GM18498 (cell line): ENCODE data around the gene DCDC2B.

Experiments
- ATAC-seq: cut with Tn5 transposase; IDR thresholded peaks from one replicate; pipeline ENCODE4 v1.9.1; 2021; ENCODE audit warnings: mild to moderate bottlenecking, moderate library complexity; ENCODE audit not compliant: unreplicated experiment

Gene DCDC2B

DNA sequence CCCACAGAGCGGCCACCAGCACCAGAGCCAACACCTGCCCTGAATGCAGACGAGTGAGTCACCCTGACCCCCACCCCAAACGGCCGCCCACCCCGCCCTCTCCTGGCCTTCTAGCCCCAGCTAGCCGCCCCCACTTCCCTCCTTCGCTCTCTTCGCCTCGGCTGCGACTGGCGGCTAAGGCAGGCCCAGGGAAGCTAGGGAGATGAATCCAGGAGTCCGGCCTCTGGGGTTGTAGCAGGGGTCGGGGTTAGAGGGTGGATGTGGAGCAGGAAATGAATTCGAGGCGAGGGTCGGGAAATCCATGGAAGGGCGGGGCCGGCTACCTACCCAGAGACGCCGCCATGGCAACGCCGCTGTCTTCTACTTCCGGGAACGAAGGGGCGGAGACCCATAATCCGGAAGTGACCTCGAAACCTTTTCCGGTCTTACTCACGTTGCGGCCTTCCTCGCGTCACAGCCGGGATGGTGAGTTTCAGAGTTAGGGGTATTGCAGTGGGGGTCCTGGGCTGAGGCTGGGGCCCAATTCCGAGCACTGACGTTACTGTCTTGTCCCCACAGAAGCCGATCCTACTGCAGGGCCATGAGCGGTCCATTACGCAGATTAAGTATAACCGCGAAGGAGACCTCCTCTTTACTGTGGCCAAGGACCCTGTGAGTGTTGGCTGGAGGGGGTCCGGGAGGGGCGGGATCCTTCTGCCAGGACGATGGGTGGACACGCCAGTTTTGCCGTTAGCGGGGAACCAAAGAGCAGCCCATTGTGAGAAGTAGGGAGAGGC is 13.3 kb downstream of the DCDC2B start, which contains the start of the genes EIF3I and TMEM234:
Gene EIF3I (plus strand): TSS at position 428 of the 776 bp plus-strand sequence. CDS start 35 bp downstream, at position 463.
Gene TMEM234 (minus strand): TSS at position 374 of the 776 bp plus-strand sequence. CDS start 31 bp downstream, at position 343.
- ATAC-seq, result peak; percentile 93

DNA sequence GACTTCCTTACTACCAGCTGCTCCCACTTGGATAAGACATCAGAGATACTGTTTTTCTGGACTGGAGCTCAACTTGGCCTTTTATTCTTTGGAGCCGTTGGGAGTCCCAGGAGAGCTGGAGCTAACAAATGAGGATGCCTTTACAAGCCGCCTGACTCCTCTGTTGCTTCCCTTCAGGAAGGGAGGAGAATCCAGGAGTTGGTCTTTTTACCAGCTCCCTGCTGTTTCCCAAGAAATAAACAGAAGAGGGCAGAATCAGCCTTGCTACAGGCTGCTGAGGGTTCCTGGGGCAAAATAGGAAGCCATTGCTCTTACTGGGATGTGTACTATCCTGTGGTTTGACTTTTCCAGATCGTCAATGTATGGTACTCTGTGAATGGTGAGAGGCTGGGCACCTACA is 14.8 kb downstream of the DCDC2B start:
- no peak for ATAC-seq

DNA sequence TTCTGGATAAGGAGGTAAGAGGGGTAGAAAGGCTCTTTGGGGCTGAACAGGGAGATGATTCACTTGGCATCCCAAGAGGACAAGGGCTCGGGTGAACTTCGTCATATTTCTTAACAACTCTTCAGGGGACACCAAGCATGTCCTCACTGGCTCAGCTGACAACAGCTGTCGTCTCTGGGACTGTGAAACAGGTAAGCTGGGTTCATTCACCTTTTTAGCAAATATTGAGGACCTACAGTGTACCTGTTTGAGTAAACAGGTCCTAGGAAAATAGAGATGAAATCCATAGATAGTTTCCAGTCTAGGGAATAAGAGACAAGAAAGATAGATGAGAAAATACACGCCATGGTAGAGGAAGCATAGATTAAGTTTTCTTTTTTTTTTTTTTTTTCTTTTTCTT is 15.4 kb downstream of the DCDC2B start:
- ATAC-seq, result no peak

DNA sequence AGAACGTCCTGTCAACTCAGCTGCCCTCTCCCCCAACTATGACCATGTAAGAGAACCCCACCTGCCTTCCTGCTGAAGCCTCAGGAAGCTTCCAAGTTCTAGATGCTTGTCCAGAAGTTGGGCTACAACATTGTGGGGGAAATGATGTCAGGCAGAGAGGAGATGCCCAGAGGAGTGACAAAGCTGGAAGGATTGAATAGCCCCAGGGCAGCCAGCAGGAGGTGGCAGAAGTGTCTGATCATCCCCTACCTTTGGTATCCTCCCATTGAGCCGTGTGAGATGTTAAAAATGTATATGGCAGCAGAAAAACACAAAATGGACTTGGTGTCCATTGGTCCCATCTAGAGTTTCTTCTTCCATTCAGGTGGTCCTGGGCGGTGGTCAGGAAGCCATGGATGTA is 19.9 kb downstream of the DCDC2B start:
- ATAC-seq, result no peak

DNA sequence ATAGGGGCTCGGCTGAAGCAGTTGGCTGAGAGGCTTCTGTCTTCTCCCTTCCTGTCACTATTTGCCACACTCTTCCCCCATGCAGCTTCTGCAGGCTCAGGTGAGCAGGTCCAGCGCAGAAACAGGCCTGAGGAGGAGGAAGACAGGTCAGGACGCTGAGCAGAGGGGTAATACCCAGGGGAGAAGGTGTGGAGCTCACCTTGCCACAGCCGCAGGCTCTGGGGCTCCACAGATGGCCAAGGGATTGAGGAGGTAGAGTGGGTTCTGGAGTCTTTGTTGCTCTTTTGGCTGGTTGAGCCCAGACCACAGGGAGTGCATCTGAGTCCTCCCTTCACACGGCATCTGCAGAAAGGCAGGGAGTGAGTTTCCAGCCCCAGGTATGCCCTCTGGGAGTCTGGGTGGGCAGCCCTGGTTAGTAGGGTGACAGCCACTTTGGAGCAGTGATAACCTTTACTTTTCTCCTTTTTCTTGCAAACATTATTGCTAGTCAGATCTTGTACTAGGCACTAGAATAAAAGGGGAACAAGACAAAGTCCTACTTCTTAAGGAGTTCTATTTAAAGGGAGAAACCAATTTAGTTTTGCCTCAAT is 23.0 kb downstream of the DCDC2B start:
- ATAC-seq, result no peak

DNA sequence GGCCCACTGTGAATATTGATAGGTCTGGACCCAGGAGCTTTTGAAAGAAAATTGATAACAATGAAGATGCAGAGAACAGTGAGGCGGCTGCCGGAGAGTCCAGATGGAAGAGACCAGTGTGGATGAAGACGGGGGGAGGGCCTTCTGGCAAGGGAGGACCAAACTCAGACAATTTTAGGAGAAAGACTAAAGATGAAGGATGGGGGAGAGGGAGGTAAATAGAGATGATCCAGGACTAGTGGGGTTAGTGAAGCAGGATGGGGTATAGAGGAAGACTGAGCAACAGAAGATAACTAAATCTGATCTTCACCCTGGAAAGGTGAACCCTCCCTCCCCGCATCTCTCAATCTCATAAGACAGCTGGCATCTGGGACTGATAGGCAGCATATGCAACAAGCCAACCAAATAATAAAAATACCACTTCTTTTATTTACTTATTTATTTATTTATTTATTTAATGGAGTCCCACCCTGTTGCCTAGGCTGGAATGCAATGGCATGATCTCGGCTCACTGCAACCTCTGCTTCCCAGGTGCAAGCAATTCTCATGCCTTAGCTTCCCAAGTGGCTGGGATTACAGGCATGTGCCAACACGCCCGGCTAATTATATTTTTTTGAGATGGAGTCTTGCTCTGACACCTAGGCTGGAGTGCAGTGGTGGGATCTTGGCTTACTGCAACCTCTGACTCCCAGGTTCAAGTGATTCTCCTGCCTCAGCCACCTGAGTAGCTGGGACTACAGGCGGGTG is 23.8 kb downstream of the DCDC2B start:
- ATAC-seq, result no peak

DNA sequence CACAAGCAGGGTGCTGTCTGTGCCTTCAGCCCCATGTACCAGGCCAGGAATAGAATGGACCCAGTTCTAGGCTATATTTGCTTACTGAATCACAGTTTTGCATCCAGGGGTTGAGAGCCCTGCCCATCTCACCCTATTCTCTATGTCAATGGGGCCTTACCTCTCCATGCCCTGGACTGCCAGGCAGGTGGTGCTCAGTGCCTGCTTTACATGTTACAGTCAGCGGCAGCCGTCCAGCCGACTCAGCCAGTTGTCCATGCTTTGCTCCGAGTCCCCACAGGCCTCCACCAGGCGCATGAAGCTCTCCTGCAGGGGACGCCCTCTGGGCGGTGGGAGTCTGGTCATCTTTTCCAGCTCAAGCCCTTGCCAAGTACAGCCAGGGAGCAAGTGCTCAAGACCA is 25.9 kb downstream of the DCDC2B start:
- ATAC-seq, result no peak

DNA sequence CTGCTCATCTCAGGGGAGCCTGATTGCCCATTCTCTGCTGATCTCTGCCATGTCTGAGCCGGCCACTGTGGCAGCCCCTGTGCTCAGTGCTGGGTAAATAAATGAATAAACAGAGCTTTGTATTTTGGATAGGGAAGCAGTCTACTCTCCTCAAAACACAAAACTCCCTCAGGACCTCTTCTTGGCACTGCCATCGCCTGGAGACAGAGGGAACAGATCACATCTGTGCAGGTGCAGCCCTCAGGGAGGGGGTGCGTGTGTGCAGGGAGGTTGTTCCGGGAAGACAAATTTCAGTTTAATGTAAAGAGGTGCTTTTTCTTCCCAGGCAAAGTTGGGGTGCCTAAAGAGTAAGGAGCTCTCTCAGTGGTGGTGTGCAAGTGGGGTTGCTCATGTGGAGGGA is 30.4 kb downstream of the DCDC2B start:
- ATAC-seq, result no peak

DNA sequence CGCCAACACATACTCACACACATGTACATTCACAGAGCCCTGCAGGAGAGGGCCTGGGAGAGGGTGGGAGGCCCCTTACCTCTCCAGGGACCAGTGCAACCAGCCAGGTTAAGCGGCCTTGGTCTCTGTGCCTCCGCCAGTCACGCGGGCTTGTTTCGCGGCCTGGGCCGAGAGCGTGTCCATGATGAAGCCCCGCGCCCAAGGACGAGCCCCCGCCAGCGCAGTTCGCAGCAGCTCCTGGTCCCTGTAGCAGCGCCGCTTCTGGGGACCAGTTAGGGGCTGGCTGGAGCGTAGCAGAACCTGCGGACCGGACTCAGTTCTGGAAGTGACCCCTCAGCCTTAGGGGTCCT is 30.9 kb downstream of the DCDC2B start:
- ATAC-seq, result no peak

DNA sequence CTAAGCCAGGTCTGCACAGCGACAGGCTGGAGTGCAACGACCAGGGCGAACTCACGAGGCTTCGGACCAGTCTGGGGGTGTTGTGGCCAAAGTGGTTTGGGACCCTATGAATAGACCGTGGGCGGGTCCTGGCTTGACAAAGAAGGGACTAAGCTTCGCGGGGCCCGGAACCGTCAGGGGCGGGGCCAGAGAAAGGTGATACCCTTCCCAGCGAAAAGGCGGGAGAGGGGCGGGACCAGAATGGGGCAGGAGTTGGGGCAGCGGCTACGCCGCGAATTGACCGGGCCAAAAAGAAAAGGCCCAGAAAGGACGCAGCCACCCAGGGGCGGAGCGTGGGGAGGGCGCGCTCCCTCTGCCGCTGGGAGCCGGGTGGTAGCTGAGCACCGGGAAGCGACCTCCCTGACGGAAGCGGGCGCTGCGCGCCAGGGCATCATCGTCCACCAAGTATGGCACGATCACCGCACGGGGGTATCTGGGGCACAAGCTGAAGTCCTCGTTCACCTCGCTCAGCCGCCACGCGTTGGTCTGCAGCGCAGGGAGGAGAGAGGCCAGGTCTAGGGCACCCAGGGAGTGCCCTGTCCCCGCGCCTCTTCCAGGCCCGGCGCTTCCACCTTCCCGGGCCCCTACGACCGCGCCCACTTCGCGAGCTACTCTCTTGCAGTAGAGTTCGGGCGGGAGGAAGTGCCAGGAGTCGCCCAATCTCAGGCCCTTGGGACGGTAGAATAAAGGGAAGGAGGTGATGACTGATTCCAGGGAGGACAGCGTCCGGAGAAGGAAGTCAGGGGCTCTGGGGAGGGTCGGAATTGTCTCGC is 31.5 kb downstream of the DCDC2B start:
- ATAC-seq, result peak; percentile 50

DNA sequence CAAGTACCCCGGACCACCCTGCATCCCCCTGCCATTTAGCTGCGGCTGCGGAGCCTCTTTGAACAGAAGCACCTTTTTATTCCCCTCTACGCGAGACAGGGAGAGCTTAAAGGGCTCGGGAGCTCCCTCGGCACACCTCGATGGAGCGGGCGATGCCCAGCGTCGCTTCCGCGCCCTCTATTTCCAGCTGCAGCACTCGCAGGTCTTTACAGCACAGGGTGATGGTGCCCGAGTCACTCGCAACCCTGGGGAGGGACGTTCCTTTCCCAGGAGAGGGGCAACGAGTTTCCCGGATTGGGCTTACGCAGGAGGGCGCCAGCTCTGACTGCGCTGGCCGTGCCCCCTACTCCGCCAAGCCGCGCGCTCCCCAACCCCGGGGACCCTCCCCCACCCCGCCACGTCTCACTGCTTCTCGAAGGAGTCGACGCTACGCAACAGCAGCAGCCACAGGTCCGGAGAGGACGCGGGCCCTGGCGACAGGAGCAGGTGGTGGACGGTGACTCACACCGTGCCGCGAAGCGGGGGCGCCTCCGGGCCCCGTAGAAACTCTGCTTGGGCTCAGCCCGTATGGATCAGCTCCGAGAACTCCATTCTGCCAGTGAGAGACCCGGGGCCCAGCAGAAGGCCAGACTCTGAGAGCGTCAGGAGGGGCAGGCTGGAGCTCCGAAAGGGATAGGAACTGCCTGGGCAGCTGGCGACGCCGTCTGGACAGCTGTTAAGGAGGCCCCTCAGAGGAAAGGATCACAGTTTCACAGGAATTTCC is 32.3 kb downstream of the DCDC2B start:
- ATAC-seq, result peak; percentile 43

DNA sequence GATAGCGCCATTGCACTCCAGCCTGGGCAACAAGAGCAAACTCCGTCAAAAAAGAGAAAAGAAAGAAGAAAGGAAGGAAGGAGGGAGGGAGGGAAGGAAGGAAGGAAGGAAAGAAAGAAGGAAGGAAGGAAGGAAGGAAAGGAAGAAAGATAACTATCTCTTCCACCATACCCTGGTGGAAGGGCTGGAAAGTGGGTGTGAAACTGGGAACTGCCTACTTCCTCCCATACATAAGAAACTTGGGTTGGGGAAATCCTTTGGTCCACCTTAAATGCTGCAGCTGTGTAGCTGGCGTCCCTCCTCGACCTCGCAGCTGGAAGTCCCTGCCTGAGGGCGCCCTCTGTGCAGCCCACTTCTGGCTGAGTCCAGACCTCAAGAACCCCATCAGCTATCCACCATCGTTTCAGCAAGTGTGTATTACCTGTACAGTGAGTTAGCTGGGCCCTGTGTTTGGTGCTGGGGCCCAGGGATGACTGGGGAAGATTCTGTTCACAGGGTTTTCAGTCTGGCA is 33.5 kb downstream of the DCDC2B start:
- no peak for ATAC-seq

DNA sequence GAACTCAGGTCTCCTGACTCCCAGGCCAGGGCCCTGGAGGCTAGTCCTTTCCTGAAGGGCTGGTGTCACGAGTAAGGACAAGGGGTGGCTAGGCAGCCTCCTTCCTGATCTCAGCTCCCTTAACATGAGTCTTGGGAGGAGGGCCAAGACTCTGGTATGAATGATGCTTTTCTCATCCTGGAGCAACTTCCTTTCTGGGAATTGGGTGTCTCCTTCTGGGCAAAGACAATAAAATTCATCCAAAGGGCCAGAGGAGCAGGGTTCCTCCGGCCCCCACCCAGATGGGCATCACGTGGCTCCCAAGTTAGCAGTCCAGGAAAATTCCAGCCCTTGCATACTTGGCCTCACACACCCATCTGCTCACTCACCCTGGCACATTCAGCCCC is 38.0 kb downstream of the DCDC2B start, which contains the start of gene FAM167B:
Gene FAM167B (plus strand): TSS at position 335 of the 386 bp plus-strand sequence. CDS start 200 bp downstream, outside the sequence.
- ATAC-seq, result no peak

DNA sequence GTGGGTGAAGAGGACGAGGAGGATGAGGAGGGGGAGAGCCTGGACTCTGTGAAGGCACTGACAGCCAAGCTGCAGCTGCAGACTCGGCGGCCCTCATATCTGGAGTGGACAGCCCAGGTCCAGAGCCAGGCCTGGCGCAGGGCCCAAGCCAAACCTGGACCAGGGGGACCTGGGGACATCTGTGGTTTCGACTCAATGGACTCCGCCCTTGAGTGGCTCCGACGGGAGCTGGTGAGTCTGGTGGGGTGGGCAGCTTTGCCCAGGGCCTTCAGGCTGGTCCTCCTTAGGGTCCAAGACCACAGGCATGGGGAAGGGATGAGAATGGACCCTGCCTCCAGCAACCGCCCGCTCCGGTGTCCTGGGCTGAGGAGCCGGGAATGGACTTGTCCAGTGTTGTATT is 38.6 kb downstream of the DCDC2B start:
- no peak for ATAC-seq

DNA sequence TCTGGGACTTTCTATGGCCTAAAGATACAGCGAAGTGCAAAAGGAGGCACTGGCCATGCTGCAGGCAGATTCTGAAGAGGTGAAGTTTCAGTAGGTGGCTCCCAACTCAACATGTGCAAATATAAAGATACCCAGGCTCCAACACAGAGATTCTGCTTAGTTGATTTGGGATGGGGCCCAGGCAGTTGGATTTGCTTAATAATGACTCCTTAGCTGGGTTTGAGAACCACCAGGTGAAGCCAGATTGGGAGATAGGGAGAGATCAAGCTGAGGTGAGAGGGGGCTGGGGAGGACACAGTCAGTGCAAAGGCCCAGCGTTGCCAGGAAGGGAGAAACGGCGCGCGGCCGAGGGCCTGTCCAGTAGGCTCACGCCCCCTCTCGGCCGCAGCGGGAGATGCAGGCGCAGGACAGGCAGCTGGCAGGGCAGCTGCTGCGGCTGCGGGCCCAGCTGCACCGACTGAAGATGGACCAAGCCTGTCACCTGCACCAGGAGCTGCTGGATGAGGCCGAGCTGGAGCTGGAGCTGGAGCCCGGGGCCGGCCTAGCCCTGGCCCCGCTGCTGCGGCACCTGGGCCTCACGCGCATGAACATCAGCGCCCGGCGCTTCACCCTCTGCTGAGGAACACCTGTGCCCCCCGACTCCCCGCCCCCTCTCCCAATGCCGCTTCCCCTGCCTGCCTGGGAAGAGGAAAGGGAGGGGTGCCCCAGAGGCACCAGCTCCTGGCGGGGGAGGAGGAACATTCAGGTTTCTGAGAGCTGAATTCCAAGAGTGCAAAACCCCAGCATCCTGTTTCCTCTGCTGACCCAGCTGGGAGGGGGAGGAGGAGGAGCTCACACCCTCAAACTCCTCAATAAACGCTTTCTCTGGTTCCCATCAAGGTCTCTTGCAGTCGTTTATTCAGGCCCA is 39.3 kb downstream of the DCDC2B start:
- ATAC-seq, result no peak

DNA sequence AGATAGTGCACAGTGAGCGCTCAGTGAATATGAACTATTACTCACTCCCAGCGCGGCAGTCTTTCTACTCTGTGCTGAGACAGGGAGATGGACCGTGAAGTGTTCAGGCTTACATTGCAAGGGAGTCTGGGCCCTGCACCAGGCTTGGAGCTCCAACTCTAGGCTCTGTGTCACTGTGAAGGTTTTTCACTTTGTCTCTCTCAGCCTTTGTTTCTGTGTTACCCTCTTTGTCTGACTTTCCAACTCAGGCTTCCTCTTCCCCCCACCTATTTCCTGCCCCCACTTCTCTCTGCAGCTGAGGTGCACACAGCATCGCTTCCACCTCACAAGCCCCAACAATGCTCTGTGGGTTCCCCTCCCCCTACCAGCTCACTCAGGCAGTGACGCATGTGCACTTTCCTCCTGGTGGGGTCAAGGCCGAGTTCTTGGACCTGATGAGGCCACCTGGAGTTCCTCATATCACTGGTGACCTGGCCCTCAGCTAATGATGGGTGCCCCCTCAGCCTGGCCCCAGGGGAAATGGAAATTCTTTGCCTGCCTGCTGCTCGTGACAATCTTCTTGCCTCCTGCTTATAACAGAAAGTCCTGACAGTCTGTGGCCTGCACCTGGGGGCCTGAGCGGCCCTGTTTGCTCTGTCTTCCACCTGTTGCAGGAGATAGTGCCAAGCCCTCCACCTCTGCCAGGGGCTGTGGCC is 41.1 kb downstream of the DCDC2B start:
- ATAC-seq, result peak; percentile 70

DNA sequence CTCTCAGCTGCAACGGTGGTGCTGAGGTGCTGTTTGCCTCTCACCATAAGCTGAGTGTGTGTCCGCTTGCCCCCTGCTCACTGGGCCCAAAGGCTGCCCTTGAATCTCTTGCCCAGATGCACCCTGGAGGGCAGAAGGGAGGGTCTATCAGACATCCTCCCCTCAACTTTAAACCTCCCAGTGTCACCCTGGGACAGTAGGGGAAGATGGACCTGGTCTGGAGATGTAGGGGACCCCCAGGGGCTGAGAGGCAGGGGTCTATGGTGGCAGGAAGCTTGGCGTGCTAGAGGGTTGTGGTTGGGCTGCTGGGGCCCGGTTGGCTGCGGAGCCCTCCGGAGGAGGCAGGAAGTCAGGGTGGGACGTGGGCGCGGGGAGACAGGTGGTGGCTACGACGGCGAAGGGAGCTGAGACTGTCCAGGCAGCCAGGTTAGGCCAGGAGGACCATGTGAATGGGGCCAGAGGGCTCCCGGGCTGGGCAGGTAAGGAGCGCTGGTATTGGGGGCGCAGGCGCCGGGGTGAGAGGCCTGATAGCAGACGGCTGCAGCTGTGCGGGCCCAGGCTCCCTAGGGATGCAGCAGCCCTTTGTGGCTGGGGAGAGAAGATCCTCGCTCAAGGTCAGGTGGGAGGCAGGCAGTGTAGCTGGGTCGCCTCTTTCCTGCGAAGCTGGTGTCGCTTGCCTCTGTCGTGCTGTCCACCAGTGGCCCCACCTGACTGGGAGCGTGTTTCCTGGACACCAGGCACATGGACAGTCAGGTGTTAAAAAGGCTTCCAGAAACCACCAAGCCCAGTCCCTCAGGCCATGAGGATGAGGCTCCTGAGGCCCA is 42.2 kb downstream of the DCDC2B start, which contains the start of gene LCK:
Gene LCK (plus strand): TSS at position 373 of the 824 bp plus-strand sequence. CDS start 23,065 bp downstream, outside the sequence.
- no peak for ATAC-seq
